Stimulated activated naive B cell treated with anti-CD40 and anti-IgM and Interleukin-4, amounts not matched to agents 10 μg/mL and 1 μg/mL and 100 μg/mL, for 72 hours (primary cell): ENCODE data around the gene TRAF5.
"Not testable (repeated sequence)": the region's sequence is repeated elsewhere in the genome, so short reads cannot be mapped to it uniquely, and the experiment has no call there.

ENCODE experiments used
- ATAC-seq, 2 donors: fragments of 150-1000 bp; cut with Tn5 transposase; replicated peaks; 2 replicates each; pipeline ENCODE4 v1.10.0; 2021; ENCODE audit warnings: moderate library complexity in 1 of 2
- DNase-seq: peaks from one replicate; pipeline ENCODE4 v3.0.0; 2021
- H3K27ac Mint-ChIP-seq: one replicate; pipeline ENCODE4 v1.8.0; 2022; ENCODE audit warnings: mild to moderate bottlenecking, mixed read lengths
- H3K27me3 Mint-ChIP-seq, 2 donors: one replicate each; pipeline ENCODE4 v1.8.0; 2022; ENCODE audit warnings: mixed read lengths in 2 of 2
- H3K36me3 Mint-ChIP-seq, 2 donors: one replicate each; pipeline ENCODE4 v1.8.0; 2022; ENCODE audit warnings: mixed read lengths in 2 of 2, mild to moderate bottlenecking in 1 of 2
- H3K4me1 Mint-ChIP-seq, 2 donors: one replicate each; pipeline ENCODE4 v1.8.0; 2022; ENCODE audit warnings: mixed read lengths in 2 of 2, mild to moderate bottlenecking in 1 of 2
- H3K4me3 Mint-ChIP-seq, 2 donors: one replicate each; pipeline ENCODE4 v1.8.0; 2022; ENCODE audit warnings: mild to moderate bottlenecking in 2 of 2, mixed read lengths in 2 of 2, moderate library complexity in 1 of 2
- H3K9me3 Mint-ChIP-seq, 2 donors: one replicate each; pipeline ENCODE4 v1.8.0; 2022; ENCODE audit warnings: mixed read lengths in 2 of 2, mild to moderate bottlenecking in 1 of 2

Gene TRAF5

DNA sequence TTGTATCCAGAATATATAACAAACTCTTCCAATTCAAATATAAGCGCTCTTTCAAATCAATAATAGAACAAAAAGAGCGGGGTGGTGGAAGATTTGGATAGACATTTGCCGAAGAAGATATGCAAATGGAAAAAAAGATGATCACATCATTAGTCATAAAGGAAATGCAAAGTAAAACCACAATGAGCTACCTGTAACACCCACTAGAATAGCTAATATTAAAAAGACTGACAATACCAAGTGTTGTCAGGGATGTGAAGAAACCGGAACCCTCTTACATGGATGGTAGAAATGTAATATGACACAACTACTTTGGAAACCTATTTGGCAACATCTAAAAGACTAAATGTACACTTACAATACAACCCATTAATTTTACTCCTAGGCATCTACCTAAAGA lies 5.7 kb upstream of the TRAF5 start:
- no peaks in the 10 kb centered on the region for H3K27me3 Mint-ChIP-seq
- no peak overlapping the region for H3K27ac Mint-ChIP-seq
- peaks cover 12 to 24% of the 10 kb centered on the region in 2 donors for H3K4me1 Mint-ChIP-seq
- DNase-seq: no peak
- H3K9me3 Mint-ChIP-seq: no peaks in the 10 kb centered on the region
- no peaks in the 10 kb centered on the region for H3K36me3 Mint-ChIP-seq
- no peak overlapping the region for H3K4me3 Mint-ChIP-seq
- peak in 1 of 2 donors; percentile 25 for ATAC-seq

DNA sequence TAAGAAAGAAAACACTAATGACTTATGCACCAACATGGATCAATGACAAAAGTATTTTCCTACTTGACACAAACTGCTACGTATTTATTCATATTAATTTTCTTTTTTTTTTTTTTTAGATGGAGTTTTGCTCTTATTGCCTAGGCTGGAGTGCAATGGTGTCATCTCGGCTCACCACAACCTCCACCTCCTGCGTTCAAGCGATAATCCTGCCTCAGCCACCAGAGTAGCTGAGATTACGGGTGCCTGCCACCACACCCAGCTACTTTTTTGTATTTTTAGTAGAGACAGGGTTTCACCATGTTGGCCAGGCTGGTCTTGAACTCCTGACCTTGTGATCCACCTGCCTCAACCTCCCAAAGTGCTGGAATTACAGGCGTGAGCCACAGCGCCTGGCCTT lies 5.0 kb upstream of the TRAF5 start:
- not testable (repeated sequence) for H3K27ac Mint-ChIP-seq, ATAC-seq, DNase-seq, H3K27me3 Mint-ChIP-seq, H3K36me3 Mint-ChIP-seq, H3K9me3 Mint-ChIP-seq, H3K4me3 Mint-ChIP-seq
- peaks cover 16 to 28% of the 10 kb centered on the region in 2 donors for H3K4me1 Mint-ChIP-seq

DNA sequence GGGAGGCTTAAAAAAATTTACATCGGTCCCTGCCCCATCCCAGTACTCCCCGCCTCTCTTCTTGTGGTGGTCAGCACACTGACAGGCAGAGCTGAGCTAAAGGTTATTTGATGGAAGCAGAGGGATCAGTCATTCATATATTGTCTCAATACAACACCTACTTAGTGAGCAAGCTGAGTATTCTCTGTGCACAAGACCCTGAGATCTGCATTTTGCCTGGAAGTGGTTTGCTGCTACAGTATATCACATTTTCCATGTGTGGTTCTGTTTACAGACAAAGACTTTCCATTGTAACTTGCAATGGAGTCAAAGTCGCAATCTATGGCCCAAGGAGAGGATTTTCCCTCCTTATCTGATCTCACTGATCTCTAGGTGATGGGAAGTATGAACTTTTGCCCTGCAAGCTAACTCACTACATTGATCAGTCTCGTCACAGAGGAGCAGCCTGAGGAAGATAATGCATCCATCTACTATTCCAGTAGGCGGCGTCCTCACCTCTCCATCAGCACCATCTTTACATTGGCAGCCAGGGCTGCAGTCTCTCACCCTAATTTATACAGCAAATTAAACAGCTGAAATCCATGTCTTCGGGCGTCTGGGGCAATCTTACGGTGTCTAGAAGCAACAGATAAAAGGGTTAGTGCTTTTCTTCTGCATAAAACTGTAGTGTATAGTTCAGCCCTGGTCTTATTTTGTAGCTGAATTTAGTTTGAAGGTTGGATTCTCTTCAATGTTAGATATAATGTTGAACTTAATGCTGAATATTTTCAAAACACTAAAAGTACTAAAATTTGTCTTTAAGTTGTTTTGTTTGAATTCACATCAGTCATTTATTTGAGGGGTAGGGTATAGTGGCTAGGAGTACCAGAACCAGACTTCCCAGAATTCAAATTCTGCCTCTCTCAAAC lies 3.2 kb upstream of the TRAF5 start:
- peak; percentile 75 to 76 for ATAC-seq
- Mint-ChIP-seq H3K9me3 (no peaks in the 10 kb centered on the region), H3K4me1 (peaks cover 22 to 38% of the 10 kb centered on the region in 2 donors), H3K4me3 (no peak overlapping the region), H3K27ac (no peak overlapping the region), H3K36me3 (no peaks in the 10 kb centered on the region), H3K27me3 (no peaks in the 10 kb centered on the region)
- peak; percentile 50 for DNase-seq

DNA sequence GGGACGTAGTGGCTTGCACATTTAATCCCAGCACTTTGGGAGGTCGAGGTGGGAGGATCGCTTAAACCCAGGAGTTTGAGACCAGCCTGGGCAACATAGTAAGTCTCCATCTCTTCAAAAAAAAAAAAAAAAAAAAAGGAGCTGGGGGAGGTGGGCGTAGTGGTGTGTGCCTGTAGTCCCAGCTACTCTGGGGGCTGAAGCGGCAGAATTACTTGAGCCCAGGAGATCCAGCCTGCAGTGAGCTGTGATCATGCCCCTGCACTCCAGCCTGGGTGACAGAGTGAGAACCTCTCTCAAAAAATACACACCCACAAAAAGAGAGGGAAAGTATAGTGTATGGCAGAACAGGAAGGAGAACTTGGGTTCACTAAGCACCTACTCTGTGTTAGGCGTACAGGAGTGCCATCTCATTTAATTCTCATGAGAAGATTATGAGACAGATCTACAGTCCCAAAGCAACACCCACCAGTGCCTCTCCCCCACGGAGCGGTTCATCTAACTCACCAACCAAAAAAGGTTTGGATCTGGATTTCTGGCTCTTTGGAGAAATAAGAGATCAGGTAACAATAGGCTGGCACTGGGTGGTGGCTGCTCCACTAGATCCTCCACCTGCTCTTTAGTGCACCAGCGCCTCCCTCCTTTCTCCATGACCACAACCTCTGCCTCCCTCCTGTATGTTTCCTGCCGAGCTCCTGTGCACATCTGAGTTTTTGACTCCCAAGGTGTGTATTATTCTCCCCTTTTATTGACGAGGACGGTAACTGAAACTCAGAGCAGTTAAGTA lies 1.4 kb upstream of the TRAF5 start:
- H3K4me3 Mint-ChIP-seq: peak overlapping the region; percentile 72 to 94
- no peak for DNase-seq
- H3K36me3 Mint-ChIP-seq: peaks cover 2 to 3% of the 10 kb centered on the region in 2 donors
- H3K27ac Mint-ChIP-seq: peak overlapping the region; percentile 88
- no peaks in the 10 kb centered on the region for H3K9me3 Mint-ChIP-seq
- H3K27me3 Mint-ChIP-seq: no peaks in the 10 kb centered on the region
- no peak for ATAC-seq
- H3K4me1 Mint-ChIP-seq: peaks cover 40 to 55% of the 10 kb centered on the region in 2 donors

DNA sequence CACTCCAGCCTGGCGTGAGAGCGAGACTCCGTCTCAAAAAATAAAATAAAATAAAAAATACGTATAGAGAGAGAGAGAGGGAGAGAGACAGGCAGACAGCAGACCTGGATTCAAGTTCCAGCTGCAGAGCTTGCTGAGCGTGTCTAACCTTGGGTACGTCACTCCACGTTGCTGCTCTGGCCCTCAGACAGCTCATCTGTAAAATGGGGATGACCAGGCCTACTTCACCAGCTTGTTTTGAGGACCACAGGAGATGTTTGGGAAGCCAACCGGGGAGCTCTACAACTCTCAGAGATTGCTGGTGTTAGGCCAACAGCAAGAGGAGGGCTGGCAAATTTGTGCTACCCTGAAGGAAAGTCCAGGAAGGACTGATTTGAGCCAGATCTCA lies 499 bp upstream of the TRAF5 start:
- no peaks in the 10 kb centered on the region for H3K9me3 Mint-ChIP-seq
- H3K27me3 Mint-ChIP-seq: no peaks in the 10 kb centered on the region
- H3K36me3 Mint-ChIP-seq: peaks cover 9 to 12% of the 10 kb centered on the region in 2 donors
- ATAC-seq: peak; percentile 1
- H3K4me3 Mint-ChIP-seq: peak overlapping the region; percentile 90 to 94
- peaks cover 50 to 65% of the 10 kb centered on the region in 2 donors for H3K4me1 Mint-ChIP-seq
- peak overlapping the region; percentile 96 for H3K27ac Mint-ChIP-seq
- DNase-seq: no peak

DNA sequence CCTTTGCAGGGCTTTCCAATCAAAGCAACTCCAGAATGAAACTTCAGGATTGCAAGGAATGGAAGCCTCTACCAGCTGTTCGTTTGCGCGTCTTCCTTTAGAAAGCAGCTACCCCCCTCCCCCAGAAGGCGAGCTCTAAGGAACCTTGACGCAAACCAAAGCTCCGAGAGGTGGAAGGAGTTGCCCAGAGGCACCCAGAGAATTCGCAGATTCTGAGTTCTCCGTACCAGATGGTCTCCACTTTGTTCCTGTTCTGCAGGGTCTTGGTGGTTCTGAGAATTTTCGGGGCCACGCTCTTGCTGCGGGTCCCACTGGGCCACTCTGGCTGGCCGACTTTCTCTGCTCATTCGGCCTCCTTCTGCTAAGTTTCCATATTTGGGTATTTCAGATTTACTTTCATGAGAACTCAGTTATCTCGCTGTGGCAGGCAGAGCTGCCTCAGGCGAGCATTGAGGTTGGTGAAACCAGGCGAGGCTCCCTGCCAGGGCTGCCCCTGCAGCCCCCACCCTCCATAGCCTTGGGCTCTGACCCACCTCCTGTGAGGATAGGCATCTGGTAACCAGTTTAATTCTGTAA lies 801 bp downstream of the TRAF5 start:
- H3K36me3 Mint-ChIP-seq: peaks cover 9 to 15% of the 10 kb centered on the region in 2 donors
- ATAC-seq: peak; percentile 42 to 43
- no peaks in the 10 kb centered on the region for H3K27me3 Mint-ChIP-seq
- peak overlapping the region; percentile 97 for H3K27ac Mint-ChIP-seq
- no peaks in the 10 kb centered on the region for H3K9me3 Mint-ChIP-seq
- peaks cover 59 to 78% of the 10 kb centered on the region in 2 donors for H3K4me1 Mint-ChIP-seq
- H3K4me3 Mint-ChIP-seq: peak overlapping the region; percentile 93 to 94
- DNase-seq: peak; percentile 15

DNA sequence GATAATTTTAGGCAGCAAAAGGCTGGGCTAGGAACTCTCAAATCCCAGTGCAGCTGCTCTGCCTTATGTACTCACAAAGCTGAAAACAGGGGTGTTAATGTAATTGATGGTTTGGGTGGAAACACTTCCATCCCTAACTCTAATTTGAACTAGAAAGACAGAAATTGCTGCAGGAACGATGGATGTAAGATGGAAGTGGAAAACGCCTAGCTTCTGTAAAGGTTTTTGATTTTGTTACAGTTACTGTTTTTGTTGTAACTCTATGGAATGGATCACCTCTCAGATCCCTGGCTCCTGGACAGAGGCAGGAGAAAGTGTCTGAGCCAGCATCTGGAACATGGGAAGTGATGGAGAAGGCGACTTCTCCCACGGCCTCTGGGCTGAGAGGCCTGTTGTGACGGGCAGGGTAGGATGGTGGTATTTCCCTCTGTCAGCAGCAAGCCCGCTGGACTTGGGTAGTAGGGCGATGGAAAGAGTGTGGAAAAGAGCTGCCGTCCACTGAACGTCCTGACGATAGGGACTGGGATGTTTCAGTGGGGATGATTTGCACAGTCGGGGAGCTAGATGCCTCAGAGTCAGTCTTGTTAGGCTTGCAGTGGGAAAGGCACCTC lies 1.6 kb downstream of the TRAF5 start:
- ATAC-seq (no peak), DNase-seq (no peak)
- H3K27ac Mint-ChIP-seq: peak overlapping the region; percentile 97
- no peaks in the 10 kb centered on the region for H3K9me3 Mint-ChIP-seq
- no peaks in the 10 kb centered on the region for H3K27me3 Mint-ChIP-seq
- peak overlapping the region; percentile 93 to 94 for H3K4me3 Mint-ChIP-seq
- peaks cover 65 to 84% of the 10 kb centered on the region in 2 donors for H3K4me1 Mint-ChIP-seq
- peaks cover 9 to 15% of the 10 kb centered on the region in 2 donors for H3K36me3 Mint-ChIP-seq

DNA sequence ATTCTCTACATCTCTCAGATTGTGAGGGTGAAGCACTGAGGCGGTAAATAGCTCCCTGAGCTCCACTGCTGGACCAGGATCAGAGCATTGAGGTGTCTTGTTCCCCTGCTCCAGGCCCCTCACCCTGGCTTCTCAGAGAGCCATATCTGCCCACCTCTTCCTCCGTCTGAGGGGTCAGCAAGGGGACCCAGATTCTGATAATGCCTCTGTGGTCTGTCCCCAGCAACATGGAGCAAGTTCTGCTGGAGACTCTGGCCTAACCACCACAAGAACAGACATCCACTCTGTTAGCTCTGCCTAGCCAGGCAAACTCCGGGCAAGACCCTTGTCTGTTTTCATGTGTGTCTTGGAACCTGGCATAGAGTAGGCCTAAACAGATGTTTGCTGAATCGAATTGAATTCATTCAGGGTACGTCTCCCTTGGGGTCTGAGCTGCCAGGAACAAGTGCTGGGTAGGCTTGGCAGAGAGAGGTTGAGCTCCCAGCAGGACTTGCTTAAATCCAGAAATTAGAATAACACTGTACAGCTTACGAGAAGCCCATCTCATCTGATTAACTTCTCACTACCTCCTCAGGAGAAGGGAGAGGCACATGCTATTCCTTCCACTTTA lies 2.3 kb downstream of the TRAF5 start:
- peaks cover 9 to 15% of the 10 kb centered on the region in 2 donors for H3K36me3 Mint-ChIP-seq
- H3K27me3 Mint-ChIP-seq: no peaks in the 10 kb centered on the region
- peak overlapping the region; percentile 93 to 94 for H3K4me3 Mint-ChIP-seq
- ATAC-seq: no peak
- peaks cover 69 to 85% of the 10 kb centered on the region in 2 donors for H3K4me1 Mint-ChIP-seq
- H3K27ac Mint-ChIP-seq: peak overlapping the region; percentile 97
- no peak for DNase-seq
- H3K9me3 Mint-ChIP-seq: no peaks in the 10 kb centered on the region

DNA sequence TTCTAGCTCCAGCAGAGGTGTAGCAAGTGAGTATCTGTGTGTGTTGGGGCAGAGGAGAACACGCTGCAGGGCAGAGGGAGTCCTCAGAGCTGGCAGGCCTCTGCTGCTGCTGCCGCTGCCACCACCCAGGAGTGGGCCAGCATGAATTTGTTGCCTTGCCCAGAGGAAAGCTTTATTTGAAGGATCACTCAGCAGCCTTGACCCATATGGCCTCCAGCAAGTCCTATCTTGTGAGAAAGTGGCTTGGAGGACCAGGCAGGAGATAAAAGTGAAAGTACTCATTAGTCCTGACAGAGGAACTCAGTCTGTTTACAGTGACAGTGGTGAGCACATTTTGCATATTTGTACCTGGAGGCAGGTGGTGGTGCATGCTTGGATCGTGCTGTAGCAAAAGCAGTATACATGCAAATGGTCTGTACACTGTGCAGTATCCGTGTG lies 3.1 kb downstream of the TRAF5 start:
- peak overlapping the region; percentile 97 for H3K27ac Mint-ChIP-seq
- H3K27me3 Mint-ChIP-seq: no peaks in the 10 kb centered on the region
- DNase-seq (no peak), ATAC-seq (peak; percentile 49 to 66)
- peaks cover 9 to 15% of the 10 kb centered on the region in 2 donors for H3K36me3 Mint-ChIP-seq
- H3K9me3 Mint-ChIP-seq: no peaks in the 10 kb centered on the region
- peak overlapping the region; percentile 93 to 94 for H3K4me3 Mint-ChIP-seq
- peaks cover 69 to 89% of the 10 kb centered on the region in 2 donors for H3K4me1 Mint-ChIP-seq

DNA sequence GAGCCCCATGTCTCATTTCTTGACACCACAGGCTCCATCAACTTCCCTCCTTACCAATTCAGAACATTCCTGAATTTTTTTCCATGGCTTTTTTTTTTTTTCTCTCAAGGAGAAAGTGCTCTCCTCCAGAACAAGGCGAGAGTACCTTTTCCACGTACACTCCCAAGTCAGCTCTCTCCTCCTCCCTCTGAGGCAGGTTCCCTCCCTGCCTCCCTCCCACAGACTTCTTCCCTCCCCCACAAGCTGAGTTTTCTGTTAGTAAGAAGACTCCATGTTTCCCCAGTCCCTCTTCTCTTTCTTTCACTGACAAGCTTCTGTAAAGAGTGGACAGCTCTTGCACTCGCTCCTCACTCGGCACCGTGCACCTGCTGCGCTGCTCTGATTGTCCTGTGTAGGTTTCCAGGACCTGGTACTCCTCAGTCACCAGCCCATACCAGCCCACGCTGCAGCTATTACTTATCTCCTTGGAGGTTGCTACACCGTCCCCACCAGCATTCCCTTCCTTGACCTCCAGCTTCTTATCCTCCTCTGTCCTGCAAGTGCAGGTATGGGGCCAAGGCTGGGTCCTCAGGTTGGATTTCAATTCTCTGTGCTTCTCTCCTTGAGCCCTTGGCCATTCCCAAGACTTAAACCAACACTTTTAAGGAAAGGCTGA lies 3.8 kb downstream of the TRAF5 start:
- H3K27me3 Mint-ChIP-seq: no peaks in the 10 kb centered on the region
- ATAC-seq: no peak

DNA sequence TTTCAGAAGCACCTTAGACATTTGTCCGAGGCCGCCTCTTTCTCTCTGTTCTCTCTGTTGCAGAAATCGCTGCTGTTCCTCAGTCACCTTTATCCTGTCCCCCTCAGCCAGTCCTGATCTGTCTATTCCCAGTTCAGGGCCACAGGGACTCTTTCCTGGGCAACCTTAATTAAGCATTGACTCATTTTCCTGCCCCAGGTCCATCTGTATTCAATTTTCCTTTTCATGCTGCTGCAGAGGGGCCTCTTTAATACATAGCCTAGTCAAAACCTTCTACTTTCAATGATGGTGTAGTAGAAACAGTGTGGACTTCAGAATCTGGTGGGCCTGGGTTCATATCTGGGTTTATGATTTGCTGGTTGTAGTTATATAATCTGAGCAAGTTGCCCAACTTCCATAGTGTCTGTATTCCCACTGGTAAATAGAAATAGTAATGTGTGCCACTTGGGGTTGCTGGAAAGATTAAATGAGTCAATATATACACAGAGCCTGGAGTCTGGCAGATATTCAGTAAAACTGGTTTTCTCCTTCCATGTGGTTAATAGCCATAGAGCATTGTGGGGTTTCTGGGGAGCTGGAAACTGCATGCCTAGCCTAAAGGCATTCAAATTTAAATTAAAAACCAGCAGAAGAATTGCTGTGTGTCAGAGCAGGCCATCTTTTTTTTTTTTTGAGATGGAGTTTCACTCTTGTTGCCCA lies 4.5 kb downstream of the TRAF5 start:
- Mint-ChIP-seq H3K9me3 (no peaks in the 10 kb centered on the region), H3K27ac (peak overlapping the region; percentile 97), H3K4me1 (peaks cover 71 to 89% of the 10 kb centered on the region in 2 donors), H3K27me3 (no peaks in the 10 kb centered on the region), H3K36me3 (peaks cover 9 to 18% of the 10 kb centered on the region in 2 donors), H3K4me3 (peak overlapping the region; percentile 93 to 94)
- DNase-seq (no peak), ATAC-seq (no peak)

More for the DNA sequence above, 3.8 kb downstream of the TRAF5 start:
- Mint-ChIP-seq H3K27ac (peak overlapping the region; percentile 97), H3K36me3 (peaks cover 9 to 18% of the 10 kb centered on the region in 2 donors), H3K4me1 (peaks cover 70 to 89% of the 10 kb centered on the region in 2 donors), H3K4me3 (peak overlapping the region; percentile 93 to 94), H3K9me3 (no peaks in the 10 kb centered on the region)
- DNase-seq: no peak

DNA sequence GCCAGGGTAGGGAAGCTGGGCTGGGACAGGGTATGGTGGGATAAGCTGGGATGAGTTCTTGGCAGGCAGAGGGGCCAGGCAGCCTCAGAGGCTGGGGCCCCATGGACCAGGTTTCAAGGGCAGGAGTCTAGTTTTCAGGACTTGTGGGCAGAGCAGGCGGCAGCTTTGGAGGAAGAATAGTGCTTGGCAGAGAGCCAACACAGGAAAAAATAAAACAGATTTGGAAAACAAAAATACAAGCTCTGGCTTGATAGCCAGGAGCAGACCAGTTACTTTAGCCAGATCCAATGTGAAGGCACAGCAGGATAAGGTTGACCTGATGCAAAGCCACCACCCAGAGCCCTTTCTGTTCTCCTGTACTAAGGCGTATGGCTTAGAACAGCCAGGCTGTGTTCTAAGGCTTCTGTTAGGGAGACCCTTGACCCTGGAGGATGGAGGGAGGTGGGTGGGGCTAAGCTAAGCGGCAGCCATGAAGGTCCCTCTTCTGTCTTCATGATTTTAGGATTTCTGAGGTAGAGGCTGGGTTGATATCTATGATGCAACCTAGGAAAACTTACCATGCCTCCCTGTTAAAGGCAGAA lies 5.5 kb downstream of the TRAF5 start:
- H3K36me3 Mint-ChIP-seq: peaks cover 10 to 23% of the 10 kb centered on the region in 2 donors
- DNase-seq: no peak
- H3K27ac Mint-ChIP-seq: peak overlapping the region; percentile 63
- H3K4me1 Mint-ChIP-seq: peaks cover 78 to 95% of the 10 kb centered on the region in 2 donors
- no peaks in the 10 kb centered on the region for H3K9me3 Mint-ChIP-seq
- no peaks in the 10 kb centered on the region for H3K27me3 Mint-ChIP-seq
- no peak for ATAC-seq
- no peak overlapping the region for H3K4me3 Mint-ChIP-seq
